ENCODE results near the gene ATP8B4.

Gene ATP8B4

DNA sequence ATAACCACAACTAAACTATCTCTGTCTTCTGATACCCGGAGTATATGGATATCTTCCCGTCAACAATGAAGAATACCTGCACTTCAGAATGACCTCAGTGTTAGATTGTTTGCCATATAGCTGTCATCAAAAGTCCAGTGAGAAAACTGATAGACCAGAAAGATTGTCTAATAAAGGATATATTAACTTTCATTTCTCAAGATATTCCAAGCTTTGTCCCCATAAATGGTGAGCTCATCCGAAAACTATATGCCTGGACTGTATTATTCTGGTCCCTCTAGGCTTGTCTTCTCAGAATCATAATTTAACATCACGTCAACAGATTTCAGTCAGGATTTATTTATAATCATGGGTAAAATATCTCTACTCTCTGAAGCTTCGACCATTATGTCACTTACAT is 100.5 kb downstream of the ATP8B4 start:
- Histone ChIP-seq H3K9ac (ENCODE audit: low read length) (no peak overlapping the region), H3K27me3 (ENCODE audit: control insufficient read depth, insufficient read depth, low read length) (no peaks in the 10 kb centered on the region), H3K4me1 (ENCODE audit: control insufficient read depth, insufficient read depth, low read length) (no peaks in the 10 kb centered on the region), H3K36me3 (ENCODE audit: control insufficient read depth, insufficient read depth, low read length) (no peaks in the 10 kb centered on the region), H3K9me3 (ENCODE audit: control insufficient read depth, low read length) (no peaks in the 10 kb centered on the region), H3K4me3 (ENCODE audit: low read length) (no peak overlapping the region)

DNA sequence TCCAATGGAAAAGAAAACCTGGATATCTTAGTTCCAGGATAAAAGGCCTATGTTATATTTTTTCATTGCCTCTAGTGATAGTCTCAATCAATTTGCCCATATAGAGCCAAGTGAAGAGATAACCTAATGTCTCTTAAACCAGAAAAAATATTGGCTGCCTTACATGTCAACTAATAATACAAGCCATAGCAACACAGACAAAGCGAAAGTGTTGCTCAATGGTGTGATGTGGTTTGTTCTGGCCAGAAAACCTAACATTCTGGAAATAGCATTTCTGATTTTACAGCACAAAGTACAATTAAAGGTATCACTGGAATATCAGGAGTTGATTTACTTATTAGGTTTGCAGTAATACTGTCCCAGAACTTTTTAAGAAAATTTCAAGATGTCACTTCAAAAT is 101.5 kb downstream of the ATP8B4 start:
- Histone ChIP-seq H3K27me3 (ENCODE audit: control insufficient read depth, insufficient read depth, low read length) (no peaks in the 10 kb centered on the region), H3K9me3 (ENCODE audit: control insufficient read depth, low read length) (no peaks in the 10 kb centered on the region), H3K36me3 (ENCODE audit: control insufficient read depth, insufficient read depth, low read length) (no peaks in the 10 kb centered on the region), H3K4me3 (ENCODE audit: low read length) (no peak overlapping the region), H3K4me1 (ENCODE audit: control insufficient read depth, insufficient read depth, low read length) (no peaks in the 10 kb centered on the region), H3K9ac (ENCODE audit: low read length) (no peak overlapping the region)

DNA sequence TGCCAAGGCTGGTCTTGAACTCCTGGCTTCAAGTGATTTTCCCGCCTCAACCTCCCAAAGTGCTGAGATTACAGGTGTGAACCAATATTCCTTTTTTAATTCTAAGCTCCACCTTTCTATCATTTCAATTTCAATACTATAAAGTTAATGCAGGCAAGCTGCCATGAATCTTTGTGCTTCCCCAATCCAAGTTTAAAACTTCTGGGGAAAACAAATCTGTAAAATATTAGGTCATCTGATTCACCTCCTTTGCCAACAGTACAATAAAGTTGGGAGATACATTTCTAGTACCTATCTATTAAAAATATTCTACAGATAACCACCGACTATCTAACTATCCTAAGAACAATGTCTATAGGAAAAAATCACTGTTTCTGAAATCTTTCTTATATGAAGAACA is 102.1 kb downstream of the ATP8B4 start:
- Histone ChIP-seq H3K36me3 (ENCODE audit: control insufficient read depth, insufficient read depth, low read length) (no peaks in the 10 kb centered on the region), H3K9ac (ENCODE audit: low read length) (no peak overlapping the region), H3K9me3 (ENCODE audit: control insufficient read depth, low read length) (no peaks in the 10 kb centered on the region), H3K27me3 (ENCODE audit: control insufficient read depth, insufficient read depth, low read length) (no peaks in the 10 kb centered on the region), H3K4me1 (ENCODE audit: control insufficient read depth, insufficient read depth, low read length) (no peaks in the 10 kb centered on the region), H3K4me3 (ENCODE audit: low read length) (no peak overlapping the region)

DNA sequence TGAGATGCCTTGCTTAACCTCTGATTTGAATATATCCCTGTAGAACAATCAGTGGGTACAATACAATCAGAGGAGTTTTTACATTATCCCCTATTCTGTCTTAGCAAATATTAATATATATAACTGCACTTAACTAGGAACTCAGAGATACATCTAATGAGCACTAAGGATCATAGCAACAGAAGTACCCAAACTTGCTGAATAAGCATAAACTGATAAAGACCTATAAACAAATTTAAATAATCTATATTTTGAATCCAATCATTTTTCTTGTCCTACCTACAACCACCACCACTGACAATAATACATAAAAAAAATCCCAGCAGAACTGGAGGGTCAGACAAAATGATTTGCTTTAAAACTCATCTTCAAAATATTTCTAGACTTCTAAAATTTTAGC is 106.2 kb downstream of the ATP8B4 start:
- no peak overlapping the region for H3K9ac ChIP-seq (ENCODE audit: low read length)

DNA sequence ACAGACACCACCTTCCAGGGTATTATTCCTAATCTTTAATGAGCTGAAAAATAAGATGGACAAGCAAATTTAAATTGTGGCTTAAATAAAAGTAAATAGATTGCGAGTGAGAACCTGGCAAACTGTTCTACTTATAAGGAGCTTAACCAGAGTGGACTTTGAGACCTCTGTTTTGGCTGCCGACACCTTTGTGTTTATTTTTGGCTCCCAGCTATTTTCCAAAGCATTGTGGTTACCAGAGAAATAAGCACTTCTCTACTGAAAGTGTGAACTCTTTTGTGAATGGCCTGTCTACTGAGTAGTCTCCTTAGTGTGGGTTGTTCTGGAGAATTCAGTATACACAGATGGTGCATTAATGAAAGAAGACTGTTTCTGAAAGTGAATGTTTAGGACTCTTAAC is 109.4 kb downstream of the ATP8B4 start:
- Histone ChIP-seq H3K36me3 (ENCODE audit: control insufficient read depth, insufficient read depth, low read length) (no peaks in the 10 kb centered on the region), H3K4me3 (ENCODE audit: low read length) (no peak overlapping the region), H3K9ac (ENCODE audit: low read length) (no peak overlapping the region), H3K27me3 (ENCODE audit: control insufficient read depth, insufficient read depth, low read length) (no peaks in the 10 kb centered on the region), H3K9me3 (ENCODE audit: control insufficient read depth, low read length) (no peaks in the 10 kb centered on the region), H3K4me1 (ENCODE audit: control insufficient read depth, insufficient read depth, low read length) (peaks cover 8% of the 10 kb centered on the region)

More for the DNA sequence above, 106.2 kb downstream of the ATP8B4 start:
- Histone ChIP-seq H3K9me3 (ENCODE audit: control insufficient read depth, low read length) (no peaks in the 10 kb centered on the region), H3K4me1 (ENCODE audit: control insufficient read depth, insufficient read depth, low read length) (peaks cover 8% of the 10 kb centered on the region), H3K36me3 (ENCODE audit: control insufficient read depth, insufficient read depth, low read length) (no peaks in the 10 kb centered on the region), H3K4me3 (ENCODE audit: low read length) (no peak overlapping the region), H3K27me3 (ENCODE audit: control insufficient read depth, insufficient read depth, low read length) (no peaks in the 10 kb centered on the region)

DNA sequence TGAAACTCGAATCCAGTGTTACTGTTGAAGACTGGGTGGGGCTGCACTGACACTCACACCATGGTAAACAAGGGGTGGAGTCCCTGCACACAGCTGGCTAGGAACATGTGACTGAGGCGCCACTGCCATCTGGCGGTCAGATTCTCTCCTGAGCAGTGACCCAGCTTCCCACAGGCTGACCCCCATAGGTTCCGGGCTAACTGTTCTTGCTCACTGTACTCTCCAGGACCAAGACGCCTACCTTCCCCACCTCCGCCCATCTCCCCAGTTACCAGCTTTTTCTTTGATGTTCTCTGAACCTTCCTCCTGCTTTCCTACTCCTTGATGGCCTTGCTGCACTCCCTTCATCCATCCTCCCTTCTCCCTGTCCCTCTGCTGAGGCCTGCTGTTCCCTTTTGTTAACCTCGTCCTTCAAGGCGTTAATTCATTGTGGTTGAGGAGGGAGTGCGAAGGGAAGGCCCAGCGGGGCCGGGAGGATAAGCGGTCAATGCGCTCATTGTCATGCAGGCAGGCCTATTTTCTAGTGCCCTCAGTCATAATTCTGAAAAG is 115.2 kb downstream of the ATP8B4 start:
- H3K9me3 ChIP-seq (ENCODE audit: control insufficient read depth, low read length): no peaks in the 10 kb centered on the region
- H3K27me3 ChIP-seq (ENCODE audit: control insufficient read depth, insufficient read depth, low read length): no peaks in the 10 kb centered on the region
- no peak overlapping the region for H3K9ac ChIP-seq (ENCODE audit: low read length)
- H3K4me3 ChIP-seq (ENCODE audit: low read length): no peak overlapping the region
- H3K4me1 ChIP-seq (ENCODE audit: control insufficient read depth, insufficient read depth, low read length): no peaks in the 10 kb centered on the region
- H3K36me3 ChIP-seq (ENCODE audit: control insufficient read depth, insufficient read depth, low read length): no peaks in the 10 kb centered on the region

DNA sequence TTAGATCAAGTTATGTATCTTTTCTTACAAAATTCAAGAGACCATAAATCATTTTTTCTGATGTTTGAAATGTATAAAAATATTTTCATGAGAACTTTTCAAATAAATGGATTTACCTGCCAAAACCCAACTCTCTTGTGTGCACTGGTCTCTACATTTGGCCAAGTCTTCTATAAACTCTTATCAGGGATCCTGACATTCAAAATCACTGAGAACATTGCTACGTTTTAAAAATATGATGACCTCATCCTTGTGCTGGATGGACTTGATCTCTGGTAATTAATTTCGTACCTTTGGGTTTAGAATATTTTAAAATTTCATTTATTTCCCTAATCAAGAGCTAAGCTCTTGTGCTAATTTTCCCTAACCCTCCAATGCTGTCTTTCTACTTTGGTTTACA is 127.4 kb downstream of the ATP8B4 start:
- no peaks in the 10 kb centered on the region for H3K27me3 ChIP-seq (ENCODE audit: control insufficient read depth, insufficient read depth, low read length)
- no peaks in the 10 kb centered on the region for H3K36me3 ChIP-seq (ENCODE audit: control insufficient read depth, insufficient read depth, low read length)
- no peak overlapping the region for H3K9ac ChIP-seq (ENCODE audit: low read length)
- H3K4me3 ChIP-seq (ENCODE audit: low read length): no peak overlapping the region
- H3K4me1 ChIP-seq (ENCODE audit: control insufficient read depth, insufficient read depth, low read length): no peaks in the 10 kb centered on the region
- H3K9me3 ChIP-seq (ENCODE audit: control insufficient read depth, low read length): no peaks in the 10 kb centered on the region

DNA sequence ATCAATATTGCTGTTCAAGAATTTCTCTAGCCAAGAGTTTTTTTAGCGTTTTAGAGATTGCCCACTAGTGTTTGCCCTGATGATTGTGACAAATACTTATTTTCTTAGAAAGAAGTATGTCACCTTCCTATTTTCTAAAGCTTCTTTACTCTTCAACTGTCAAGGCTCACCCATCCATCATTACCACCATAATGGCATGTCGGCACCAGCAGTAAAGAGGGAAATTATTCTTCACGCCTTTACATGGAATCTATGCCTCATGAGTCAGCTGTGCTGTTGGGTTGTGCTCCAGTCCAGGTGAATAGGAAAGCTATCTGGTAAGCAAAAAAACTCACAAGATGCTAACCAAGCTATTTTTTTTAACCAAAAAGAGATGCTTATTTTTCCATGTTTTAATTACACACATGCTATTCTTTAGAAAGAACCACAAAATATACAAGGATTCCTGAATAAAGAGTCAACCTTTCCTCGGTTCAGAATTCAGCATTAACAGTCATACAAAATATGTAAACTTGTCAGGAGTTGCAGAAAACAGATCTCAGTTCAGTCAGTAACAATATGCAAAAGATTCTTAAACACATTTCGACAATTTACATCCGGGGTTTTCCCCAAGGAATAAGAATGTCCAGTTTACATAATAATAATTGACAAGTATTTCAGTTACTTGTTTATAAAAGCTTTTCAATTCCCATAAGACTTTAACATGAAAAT is 128.0 kb downstream of the ATP8B4 start:
- H3K4me3 ChIP-seq (ENCODE audit: low read length): no peak overlapping the region
- no peaks in the 10 kb centered on the region for H3K9me3 ChIP-seq (ENCODE audit: control insufficient read depth, low read length)
- no peaks in the 10 kb centered on the region for H3K4me1 ChIP-seq (ENCODE audit: control insufficient read depth, insufficient read depth, low read length)
- no peak overlapping the region for H3K9ac ChIP-seq (ENCODE audit: low read length)
- H3K36me3 ChIP-seq (ENCODE audit: control insufficient read depth, insufficient read depth, low read length): no peaks in the 10 kb centered on the region
- H3K27me3 ChIP-seq (ENCODE audit: control insufficient read depth, insufficient read depth, low read length): no peaks in the 10 kb centered on the region

DNA sequence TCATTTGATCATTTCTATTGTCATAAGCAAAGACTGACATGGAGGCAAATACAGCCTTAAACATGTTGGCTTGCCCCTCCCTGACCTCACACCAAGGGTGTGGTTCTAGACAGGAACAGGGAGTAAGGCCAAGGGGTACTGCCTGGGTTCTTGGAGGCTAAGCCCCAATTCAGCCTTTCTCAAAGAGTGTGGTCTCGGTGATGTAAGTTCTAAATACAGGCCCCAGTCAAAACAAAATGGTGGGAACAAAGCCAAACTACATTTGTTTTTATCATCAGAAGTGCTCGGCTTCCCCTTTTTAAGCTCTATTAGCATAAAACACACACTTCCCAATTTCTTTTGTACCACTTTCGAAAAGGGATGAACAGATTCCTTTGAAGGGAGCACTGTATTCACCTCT is 129.5 kb downstream of the ATP8B4 start:
- Histone ChIP-seq H3K9me3 (ENCODE audit: control insufficient read depth, low read length) (no peaks in the 10 kb centered on the region), H3K4me3 (ENCODE audit: low read length) (no peak overlapping the region), H3K9ac (ENCODE audit: low read length) (no peak overlapping the region), H3K4me1 (ENCODE audit: control insufficient read depth, insufficient read depth, low read length) (no peaks in the 10 kb centered on the region), H3K27me3 (ENCODE audit: control insufficient read depth, insufficient read depth, low read length) (no peaks in the 10 kb centered on the region), H3K36me3 (ENCODE audit: control insufficient read depth, insufficient read depth, low read length) (no peaks in the 10 kb centered on the region)

DNA sequence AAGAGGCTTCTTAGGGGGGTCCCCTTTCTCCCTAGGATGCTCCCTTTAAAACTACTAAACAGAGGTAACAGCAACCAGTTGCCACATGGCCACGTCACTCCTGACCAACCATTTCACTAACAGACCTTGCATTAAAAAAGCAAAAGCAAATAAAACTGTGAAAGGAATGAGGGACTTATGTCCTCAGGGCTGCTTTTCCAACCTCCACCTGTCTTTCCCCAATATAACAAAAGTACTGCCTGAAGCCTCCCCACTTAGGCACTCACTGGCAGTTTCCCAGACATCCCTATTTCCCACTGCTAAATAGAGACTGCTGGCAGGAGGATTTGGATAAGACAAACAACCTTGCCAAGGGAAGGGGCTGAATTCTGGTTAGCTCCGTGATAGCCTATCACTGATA is 130.3 kb downstream of the ATP8B4 start:
- Histone ChIP-seq H3K9me3 (ENCODE audit: control insufficient read depth, low read length) (no peaks in the 10 kb centered on the region), H3K9ac (ENCODE audit: low read length) (no peak overlapping the region), H3K36me3 (ENCODE audit: control insufficient read depth, insufficient read depth, low read length) (no peaks in the 10 kb centered on the region), H3K27me3 (ENCODE audit: control insufficient read depth, insufficient read depth, low read length) (no peaks in the 10 kb centered on the region), H3K4me1 (ENCODE audit: control insufficient read depth, insufficient read depth, low read length) (no peaks in the 10 kb centered on the region), H3K4me3 (ENCODE audit: low read length) (no peak overlapping the region)

DNA sequence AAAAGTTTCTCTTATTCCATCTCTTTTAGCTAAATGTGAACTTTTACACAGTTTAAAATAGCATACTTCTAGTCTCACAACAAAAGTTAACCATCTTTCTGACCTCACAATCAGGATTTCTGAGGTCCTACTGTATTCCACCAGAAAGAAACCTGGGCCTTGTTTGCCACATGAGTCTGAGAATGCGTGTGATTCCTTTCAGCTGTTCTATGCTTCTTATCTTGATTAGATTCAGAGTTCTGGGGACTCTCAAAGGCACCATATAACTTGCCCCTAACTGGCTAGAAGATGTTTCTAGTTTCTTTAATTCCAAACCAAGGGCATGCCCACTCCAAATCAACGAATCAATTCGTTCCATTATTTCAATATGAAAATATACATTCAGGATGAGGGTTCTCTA is 131.1 kb downstream of the ATP8B4 start:
- Histone ChIP-seq H3K9me3 (ENCODE audit: control insufficient read depth, low read length) (no peaks in the 10 kb centered on the region), H3K36me3 (ENCODE audit: control insufficient read depth, insufficient read depth, low read length) (no peaks in the 10 kb centered on the region), H3K27me3 (ENCODE audit: control insufficient read depth, insufficient read depth, low read length) (no peaks in the 10 kb centered on the region), H3K4me1 (ENCODE audit: control insufficient read depth, insufficient read depth, low read length) (no peaks in the 10 kb centered on the region), H3K4me3 (ENCODE audit: low read length) (no peak overlapping the region), H3K9ac (ENCODE audit: low read length) (no peak overlapping the region)

DNA sequence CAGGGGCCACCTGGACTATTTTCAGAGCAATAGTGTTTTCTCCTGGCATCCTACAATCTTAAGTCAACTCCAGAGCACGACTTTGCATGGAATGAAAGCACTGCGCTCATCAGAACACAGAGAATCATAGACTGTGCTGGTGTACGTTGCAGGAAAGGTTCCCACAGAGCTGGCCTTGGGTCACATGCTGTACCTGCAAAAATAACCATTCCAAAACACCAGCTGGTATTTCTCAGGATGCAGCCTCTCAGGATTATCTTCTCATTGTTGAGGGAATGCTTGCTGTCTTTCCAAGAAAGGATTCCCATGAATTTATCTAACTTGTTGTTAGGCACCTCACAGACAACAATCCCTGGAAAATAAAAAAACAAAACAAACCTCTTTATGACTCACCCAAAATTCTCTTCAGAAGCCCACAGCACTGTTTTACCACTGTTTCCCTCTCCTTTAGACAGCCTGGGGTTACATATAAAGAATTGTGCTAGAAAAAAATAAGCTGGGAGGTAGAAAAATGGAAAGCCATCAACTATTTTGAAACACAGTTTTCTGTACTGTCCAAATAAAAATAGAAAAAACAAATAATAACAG is 131.7 kb downstream of the ATP8B4 start:
- Histone ChIP-seq H3K4me3 (ENCODE audit: low read length) (no peak overlapping the region), H3K9ac (ENCODE audit: low read length) (no peak overlapping the region), H3K4me1 (ENCODE audit: control insufficient read depth, insufficient read depth, low read length) (no peaks in the 10 kb centered on the region), H3K36me3 (ENCODE audit: control insufficient read depth, insufficient read depth, low read length) (no peaks in the 10 kb centered on the region), H3K9me3 (ENCODE audit: control insufficient read depth, low read length) (no peaks in the 10 kb centered on the region), H3K27me3 (ENCODE audit: control insufficient read depth, insufficient read depth, low read length) (no peaks in the 10 kb centered on the region)

Data from mucosa of stomach (tissue), 1 donor.